Putamen (tissue), 1 donor: Measurements from ENCODE around the gene DDX51.
"Not testable (repeated sequence)": the region's sequence is repeated elsewhere in the genome, so short reads cannot be mapped to it uniquely, and the experiment has no call there.

Source experiments
- DNase-seq: peaks from one replicate; pipeline ENCODE4 v3.0.0-alpha.2; 2016; ENCODE audit warnings: low spot score

Gene DDX51

DNA sequence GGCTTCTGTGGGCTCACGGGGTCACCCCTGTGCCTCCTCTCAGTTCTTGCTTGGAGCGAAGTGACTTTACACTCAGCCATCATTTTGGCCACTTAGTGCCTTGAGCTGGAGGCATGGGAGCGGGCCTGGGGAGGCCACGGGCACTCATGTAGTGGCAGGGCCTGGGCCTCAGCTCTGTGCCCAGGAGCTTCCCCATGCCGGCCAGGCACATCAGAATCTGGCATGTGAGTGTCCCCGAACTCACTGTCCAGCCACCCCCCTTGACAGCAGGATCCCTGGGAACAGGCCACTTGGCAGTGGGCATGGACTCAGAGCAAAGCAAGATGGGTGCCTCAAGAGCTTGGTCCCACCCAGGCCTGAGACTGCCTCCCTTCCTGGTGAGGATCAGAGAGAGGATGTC lies 29.5 kb downstream of the DDX51 start:
- DNase-seq, result no peak

GRCh38 chr12:132111654-132112304 lies 32.3 kb downstream of the DDX51 start:
- no peak for DNase-seq

DNA sequence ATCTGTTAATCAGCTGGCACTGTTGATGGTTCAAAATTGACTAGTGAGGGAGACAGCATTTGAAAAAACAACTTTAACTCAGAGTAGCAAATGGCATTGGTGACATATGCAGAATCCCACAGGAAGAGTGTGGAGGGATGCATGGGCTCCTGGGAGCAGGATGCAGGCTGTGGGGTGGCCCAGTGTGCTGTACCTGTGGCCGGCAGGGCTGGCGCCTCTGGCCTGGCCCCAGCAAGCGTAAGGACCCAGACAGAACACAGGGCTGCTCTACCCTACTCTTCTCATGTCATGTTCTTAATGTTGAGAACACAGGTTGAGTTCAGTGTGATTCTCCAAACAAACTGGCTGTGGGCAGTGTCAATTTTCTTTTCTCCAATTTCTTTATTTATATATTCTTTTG lies 33.4 kb downstream of the DDX51 start:
- no peak for DNase-seq

DNA sequence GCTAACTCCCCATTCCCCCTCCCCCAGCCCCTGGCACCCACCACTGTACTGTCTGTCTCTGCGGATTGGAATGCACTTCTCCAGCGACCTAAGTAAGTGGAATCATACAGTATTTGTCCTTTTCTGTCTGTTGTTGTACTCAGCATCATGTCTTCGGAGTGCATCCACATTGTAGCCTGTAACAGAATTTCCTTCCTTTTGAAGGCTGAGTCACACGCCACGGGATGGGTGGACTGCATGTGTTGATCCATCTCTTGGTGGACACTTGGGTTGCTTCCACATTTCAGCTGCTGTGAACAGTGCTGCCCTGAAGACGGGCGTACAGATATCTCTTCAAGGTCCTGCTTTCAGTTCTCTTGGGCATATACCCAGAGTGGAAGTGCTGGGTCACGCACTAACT lies 34.4 kb downstream of the DDX51 start:
- DNase-seq, result no peak

DNA sequence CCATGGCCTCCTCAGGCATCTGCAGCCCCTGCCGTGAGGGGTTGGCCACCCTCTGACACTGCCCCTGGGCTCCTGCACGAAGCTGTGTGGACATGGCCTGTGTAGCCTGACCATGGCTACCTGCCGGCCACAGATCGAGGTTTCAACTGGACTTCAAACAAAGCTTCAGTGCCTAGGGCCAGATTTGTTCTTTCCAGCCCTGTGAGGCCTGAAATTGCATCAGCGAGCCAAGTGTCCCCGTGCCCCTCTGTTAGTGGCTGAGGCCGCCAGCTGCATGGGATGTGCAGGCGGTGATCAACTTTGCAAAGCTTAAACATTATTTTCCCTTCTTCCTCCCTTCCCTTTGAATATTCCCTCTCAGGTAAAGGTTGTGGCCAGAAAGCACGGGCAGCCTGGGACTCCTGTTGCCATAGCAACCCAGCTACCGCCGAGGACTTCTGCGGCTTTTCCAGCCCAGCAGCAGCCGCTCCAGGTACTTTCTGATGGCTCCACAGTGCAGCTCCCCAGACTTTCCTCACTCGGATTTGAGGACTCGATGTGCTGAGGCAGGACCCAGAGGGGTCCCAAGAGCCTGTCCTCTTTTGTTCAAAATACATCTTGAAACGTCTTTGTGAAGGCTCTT lies 35.8 kb downstream of the DDX51 start:
- no peak for DNase-seq

DNA sequence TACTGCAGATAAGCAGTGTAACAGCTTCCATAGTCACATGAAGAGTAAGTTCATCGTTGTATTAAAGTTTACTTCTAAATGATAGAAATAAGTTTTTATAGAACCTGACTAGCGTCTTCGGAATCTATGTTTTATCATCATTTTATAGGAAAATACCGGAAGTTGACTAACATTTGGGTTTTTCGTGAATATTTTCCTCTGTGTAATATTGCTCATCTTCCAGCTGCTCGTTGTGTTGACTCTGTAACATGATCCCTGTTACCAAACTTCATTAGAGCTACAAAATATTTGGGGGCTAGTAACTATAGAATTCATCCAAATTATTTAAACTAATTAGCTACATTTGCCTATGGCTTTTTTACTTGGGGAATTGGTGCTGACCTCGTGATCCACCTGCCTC lies 37.2 kb downstream of the DDX51 start:
- no peak for DNase-seq

DNA sequence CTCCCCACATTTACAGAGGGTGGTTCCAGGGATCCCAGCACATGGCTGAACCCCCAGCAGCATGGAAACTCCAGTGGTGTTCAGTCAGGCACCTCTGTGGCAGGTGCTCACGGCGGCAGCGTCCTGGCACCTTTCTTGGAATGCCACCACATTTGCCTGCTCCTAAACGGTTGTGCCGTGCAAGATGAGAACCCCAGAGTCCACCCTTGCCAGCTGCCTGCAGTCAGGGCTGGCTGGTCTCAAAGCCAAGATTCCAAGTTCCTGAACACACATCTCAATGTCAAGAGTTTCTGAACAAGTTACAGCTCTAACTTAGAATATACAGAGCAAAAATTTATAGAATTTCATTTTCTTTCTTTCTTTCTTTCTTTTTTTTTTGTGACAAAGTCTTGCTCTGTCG lies 38.7 kb downstream of the DDX51 start:
- no peak for DNase-seq

DNA sequence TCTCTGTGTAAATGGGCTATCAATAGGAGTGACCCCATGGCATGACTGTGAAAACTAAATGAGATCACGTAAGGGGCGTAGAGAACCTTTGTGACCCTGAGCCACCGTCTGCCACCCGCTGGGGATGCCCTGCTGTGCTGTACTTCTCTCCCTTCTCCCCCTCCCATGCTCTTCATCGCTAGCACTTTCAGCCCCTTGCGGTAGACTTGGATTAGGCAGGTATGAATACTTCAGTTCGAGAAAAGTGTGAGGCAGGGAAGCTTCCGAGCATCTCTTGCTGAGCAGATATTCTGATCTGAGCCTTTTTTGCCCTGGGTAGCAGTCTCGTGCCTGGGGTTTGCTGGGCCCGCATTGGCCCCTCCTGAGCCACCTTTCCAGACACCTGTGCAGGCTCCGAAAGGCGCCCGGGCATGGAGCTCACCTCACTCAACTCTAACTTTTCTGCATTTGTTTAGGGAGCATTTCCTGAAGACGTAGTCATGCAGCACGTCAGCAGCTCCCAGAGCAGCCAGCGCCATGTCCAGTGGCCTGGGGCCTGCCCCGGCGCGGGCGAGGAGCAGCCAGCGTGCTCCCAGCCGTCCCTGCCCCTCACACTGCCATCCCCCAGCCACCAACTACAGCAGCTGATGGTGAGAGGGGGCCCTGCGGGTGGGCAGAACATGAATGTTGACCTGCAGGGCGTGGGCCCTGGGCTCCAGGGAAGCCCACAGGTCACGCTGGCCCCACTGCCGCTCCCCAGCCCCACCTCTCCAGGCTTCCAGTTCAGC lies 40.4 kb downstream of the DDX51 start:
- no peak for DNase-seq

- not testable (repeated sequence) for DNase-seq
These were observed 41.0 kb downstream of the DDX51 start for GRCh38 chr12:132103072-132103471.

- DNase-seq, result no peak
These were observed 41.8 kb downstream of the DDX51 start for GRCh38 chr12:132102297-132102696.

DNA sequence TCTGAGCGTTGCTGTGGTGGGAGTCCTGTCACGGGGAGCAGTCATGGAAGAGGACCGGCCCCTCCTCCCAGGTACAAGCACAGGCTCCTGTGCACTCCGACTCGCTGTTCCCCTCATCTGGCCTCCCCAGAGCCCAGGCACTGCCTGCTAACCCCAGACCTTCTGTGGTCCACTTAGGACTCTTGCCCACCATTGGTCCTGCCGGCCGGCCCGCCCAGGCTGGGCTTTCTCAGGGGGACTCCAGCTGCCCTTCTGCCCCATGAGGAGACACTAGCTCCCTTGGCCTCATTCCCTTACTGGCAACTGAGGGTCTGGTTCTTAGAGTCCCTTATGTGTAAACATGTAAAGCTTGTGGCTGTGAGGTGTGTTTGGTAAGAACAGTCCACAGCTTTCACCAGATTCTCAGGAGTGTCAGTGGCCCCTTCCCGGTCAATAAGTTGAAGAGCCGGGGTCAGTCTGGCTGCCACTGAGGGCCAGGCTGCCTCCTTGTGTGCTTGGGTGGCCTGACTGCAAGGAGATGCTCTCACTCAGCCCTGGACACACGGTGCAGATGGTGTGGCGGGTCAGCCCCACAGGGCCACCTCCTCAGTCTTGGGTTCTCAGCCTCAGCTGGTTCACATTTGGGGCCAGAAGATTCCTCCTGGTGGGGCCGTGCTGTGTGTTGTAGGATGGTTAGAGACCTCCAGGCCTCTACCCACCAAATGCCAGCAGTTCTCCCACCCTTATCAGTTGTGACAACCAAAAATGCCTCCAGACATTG lies 43.6 kb downstream of the DDX51 start:
- no peak for DNase-seq

- DNase-seq, result no peak
These were observed 44.4 kb downstream of the DDX51 start for GRCh38 chr12:132099739-132100138.

DNA sequence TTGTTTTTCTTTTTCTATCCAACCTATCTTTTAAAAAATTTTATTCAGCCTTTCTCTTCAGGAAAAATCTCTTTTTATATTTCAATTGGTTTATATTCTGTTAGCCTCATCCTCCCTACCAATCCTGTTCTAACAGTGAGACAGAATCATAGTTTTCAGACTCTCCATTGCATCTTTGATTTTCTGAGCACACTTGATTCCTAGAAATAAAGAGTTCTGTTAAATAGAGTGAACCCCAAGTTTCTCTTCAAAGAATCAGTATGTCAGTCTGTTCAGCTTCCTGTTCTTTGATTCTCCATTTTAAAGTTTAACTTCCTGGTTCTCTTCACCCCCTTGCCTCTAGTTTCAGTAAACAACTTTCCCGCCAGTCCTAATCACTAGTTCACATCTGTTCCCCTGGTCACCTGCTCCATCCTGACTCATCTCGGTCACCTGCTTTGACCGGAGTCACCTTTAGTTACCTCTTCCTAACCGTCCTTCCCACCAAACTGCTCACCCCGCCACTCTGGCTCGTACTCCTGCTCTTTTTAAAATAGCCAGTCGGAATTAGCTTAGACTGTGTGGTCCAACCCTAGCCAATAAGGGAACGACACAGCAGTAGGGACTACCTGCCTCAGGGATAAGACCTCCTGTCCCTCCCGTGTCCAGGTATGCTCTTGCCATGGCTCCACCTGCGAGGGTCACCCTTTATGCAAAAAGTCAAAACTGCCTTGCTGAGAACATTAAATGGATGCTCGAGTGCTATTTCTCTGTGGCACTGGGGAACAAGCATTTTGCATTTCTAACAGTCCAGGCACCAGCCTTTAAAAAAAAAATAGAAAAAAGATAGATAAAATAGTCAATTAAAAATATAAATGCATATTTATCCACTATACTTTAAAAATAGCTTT lies 48.4 kb downstream of the DDX51 start:
- no peak for DNase-seq

DNA sequence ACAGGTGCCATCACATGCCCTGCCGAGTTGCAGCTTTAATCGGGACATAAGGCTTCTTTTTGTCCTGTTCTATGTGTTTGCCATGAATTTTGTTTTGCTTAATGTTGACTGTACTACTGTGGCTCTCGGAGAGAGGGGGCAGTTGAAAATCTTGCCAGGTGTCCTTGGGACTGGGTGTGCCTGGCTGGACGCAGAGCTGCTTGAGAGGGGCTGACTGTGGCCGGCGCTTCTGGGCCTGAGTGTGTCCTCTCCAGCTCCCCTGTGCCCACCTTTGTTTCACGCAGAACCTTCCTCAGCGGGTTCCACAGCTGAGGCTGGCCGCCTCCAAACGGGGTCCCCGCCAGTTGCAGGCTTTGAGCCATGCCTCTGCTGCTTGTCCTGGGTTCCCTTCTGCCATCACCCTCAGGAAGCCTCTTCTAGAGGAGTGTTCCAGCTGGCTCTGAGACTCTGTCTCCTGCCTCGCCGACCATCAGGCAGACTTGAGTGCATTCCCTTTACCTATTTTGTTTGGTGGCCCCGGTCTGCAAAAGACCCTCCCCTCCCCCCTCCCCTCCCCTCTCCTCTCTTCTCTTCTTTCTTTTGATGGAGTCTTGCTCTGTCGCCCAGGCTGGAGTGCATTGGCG lies 49.7 kb downstream of the DDX51 start:
- DNase-seq, result no peak

- no peak for DNase-seq
These were observed 54.7 kb downstream of the DDX51 start for GRCh38 chr12:132089407-132089910.
